ENCODE results near the gene EZR. TPM values are rescaled to one million over a fixed set of nuclear protein-coding genes. Genes with fewer than 3 reads are reported as not detected.

The EZR gene
- total and polyA plus RNA-seq, 9 of the 15 experiments (the other 6 are each of a cell fraction or from before 2014, with no cell fraction given), result 36.5 to 162 (median 104) TPM

DNA sequence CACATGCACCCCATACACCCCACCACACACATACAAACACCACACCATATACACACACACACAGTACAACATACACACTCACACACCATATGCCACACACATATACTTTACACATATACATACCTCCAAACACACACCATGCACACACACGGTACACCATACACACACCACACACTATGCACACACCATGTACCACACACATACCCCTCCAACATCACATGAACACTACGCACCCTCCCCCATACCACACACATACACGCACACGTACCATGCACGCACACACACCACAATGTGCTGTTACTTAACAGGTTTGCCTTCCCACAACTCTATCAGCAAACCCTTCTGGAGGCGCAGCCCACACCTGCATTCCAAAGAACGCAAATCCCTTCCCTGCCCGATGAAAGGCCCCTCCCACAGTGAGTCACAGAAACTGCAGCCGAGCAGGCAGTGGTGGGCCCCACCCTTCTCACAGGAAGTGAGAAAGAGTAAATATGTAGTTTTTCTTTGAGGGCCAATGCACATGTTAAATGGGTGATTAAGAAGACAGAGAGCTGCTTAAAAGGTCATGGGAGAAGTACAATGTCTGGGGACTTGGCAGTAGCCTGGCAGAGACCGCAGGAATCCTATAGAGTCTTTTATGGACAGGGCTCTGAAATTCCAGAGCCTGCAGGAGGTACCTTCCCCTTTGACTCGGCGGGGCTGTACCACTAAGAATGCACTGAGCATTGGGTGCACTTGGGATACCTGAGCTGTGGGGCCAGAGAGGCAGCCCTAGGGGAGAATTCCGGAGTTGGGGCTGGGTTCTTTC is 34.1 kb upstream of the EZR start (continued):
- TF ChIP-seq, protein P1, sequence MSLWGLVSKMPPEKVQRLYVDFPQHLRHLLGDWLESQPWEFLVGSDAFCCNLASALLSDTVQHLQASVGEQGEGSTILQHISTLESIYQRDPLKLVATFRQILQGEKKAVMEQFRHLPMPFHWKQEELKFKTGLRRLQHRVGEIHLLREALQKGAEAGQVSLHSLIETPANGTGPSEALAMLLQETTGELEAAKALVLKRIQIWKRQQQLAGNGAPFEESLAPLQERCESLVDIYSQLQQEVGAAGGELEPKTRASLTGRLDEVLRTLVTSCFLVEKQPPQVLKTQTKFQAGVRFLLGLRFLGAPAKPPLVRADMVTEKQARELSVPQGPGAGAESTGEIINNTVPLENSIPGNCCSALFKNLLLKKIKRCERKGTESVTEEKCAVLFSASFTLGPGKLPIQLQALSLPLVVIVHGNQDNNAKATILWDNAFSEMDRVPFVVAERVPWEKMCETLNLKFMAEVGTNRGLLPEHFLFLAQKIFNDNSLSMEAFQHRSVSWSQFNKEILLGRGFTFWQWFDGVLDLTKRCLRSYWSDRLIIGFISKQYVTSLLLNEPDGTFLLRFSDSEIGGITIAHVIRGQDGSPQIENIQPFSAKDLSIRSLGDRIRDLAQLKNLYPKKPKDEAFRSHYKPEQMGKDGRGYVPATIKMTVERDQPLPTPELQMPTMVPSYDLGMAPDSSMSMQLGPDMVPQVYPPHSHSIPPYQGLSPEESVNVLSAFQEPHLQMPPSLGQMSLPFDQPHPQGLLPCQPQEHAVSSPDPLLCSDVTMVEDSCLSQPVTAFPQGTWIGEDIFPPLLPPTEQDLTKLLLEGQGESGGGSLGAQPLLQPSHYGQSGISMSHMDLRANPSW (CRISPR knock-in tag; IDR thresholded peaks at IDR 0.05), result 0 out of 2 replicates have a peak, but pooled peaks have one; percentile 37
- TF ChIP-seq C11orf30 (IDR thresholded peaks at IDR 0.05; ENCODE audit: low read depth), result peak; percentile 51
- peak; percentile 98 for TF ChIP-seq GATAD2A (IDR thresholded peaks at IDR 0.05)
- peak; percentile 99 for TF ChIP-seq THRAP3 (IDR thresholded peaks at IDR 0.05; ENCODE audit: borderline replicate concordance)
- no peak for TF ChIP-seq NFXL1 (CRISPR knock-in tag; IDR thresholded peaks at IDR 0.05)
- TF ChIP-seq, protein P2, sequence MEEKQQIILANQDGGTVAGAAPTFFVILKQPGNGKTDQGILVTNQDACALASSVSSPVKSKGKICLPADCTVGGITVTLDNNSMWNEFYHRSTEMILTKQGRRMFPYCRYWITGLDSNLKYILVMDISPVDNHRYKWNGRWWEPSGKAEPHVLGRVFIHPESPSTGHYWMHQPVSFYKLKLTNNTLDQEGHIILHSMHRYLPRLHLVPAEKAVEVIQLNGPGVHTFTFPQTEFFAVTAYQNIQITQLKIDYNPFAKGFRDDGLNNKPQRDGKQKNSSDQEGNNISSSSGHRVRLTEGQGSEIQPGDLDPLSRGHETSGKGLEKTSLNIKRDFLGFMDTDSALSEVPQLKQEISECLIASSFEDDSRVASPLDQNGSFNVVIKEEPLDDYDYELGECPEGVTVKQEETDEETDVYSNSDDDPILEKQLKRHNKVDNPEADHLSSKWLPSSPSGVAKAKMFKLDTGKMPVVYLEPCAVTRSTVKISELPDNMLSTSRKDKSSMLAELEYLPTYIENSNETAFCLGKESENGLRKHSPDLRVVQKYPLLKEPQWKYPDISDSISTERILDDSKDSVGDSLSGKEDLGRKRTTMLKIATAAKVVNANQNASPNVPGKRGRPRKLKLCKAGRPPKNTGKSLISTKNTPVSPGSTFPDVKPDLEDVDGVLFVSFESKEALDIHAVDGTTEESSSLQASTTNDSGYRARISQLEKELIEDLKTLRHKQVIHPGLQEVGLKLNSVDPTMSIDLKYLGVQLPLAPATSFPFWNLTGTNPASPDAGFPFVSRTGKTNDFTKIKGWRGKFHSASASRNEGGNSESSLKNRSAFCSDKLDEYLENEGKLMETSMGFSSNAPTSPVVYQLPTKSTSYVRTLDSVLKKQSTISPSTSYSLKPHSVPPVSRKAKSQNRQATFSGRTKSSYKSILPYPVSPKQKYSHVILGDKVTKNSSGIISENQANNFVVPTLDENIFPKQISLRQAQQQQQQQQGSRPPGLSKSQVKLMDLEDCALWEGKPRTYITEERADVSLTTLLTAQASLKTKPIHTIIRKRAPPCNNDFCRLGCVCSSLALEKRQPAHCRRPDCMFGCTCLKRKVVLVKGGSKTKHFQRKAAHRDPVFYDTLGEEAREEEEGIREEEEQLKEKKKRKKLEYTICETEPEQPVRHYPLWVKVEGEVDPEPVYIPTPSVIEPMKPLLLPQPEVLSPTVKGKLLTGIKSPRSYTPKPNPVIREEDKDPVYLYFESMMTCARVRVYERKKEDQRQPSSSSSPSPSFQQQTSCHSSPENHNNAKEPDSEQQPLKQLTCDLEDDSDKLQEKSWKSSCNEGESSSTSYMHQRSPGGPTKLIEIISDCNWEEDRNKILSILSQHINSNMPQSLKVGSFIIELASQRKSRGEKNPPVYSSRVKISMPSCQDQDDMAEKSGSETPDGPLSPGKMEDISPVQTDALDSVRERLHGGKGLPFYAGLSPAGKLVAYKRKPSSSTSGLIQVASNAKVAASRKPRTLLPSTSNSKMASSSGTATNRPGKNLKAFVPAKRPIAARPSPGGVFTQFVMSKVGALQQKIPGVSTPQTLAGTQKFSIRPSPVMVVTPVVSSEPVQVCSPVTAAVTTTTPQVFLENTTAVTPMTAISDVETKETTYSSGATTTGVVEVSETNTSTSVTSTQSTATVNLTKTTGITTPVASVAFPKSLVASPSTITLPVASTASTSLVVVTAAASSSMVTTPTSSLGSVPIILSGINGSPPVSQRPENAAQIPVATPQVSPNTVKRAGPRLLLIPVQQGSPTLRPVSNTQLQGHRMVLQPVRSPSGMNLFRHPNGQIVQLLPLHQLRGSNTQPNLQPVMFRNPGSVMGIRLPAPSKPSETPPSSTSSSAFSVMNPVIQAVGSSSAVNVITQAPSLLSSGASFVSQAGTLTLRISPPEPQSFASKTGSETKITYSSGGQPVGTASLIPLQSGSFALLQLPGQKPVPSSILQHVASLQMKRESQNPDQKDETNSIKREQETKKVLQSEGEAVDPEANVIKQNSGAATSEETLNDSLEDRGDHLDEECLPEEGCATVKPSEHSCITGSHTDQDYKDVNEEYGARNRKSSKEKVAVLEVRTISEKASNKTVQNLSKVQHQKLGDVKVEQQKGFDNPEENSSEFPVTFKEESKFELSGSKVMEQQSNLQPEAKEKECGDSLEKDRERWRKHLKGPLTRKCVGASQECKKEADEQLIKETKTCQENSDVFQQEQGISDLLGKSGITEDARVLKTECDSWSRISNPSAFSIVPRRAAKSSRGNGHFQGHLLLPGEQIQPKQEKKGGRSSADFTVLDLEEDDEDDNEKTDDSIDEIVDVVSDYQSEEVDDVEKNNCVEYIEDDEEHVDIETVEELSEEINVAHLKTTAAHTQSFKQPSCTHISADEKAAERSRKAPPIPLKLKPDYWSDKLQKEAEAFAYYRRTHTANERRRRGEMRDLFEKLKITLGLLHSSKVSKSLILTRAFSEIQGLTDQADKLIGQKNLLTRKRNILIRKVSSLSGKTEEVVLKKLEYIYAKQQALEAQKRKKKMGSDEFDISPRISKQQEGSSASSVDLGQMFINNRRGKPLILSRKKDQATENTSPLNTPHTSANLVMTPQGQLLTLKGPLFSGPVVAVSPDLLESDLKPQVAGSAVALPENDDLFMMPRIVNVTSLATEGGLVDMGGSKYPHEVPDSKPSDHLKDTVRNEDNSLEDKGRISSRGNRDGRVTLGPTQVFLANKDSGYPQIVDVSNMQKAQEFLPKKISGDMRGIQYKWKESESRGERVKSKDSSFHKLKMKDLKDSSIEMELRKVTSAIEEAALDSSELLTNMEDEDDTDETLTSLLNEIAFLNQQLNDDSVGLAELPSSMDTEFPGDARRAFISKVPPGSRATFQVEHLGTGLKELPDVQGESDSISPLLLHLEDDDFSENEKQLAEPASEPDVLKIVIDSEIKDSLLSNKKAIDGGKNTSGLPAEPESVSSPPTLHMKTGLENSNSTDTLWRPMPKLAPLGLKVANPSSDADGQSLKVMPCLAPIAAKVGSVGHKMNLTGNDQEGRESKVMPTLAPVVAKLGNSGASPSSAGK (IDR thresholded peaks at IDR 0.05), result peak; percentile 93
- TF ChIP-seq ELF1 (tag; IDR thresholded peaks at IDR 0.05), result peak; percentile 75
- TF ChIP-seq, protein P3, sequence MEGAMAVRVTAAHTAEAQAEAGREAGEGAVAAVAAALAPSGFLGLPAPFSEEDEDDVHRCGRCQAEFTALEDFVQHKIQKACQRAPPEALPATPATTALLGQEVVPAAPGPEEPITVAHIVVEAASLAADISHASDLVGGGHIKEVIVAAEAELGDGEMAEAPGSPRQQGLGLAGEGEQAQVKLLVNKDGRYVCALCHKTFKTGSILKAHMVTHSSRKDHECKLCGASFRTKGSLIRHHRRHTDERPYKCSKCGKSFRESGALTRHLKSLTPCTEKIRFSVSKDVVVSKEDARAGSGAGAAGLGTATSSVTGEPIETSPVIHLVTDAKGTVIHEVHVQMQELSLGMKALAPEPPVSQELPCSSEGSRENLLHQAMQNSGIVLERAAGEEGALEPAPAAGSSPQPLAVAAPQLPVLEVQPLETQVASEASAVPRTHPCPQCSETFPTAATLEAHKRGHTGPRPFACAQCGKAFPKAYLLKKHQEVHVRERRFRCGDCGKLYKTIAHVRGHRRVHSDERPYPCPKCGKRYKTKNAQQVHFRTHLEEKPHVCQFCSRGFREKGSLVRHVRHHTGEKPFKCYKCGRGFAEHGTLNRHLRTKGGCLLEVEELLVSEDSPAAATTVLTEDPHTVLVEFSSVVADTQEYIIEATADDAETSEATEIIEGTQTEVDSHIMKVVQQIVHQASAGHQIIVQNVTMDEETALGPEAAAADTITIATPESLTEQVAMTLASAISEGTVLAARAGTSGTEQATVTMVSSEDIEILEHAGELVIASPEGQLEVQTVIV (CRISPR knock-in tag; IDR thresholded peaks at IDR 0.05; ENCODE audit: borderline replicate concordance), result no peak
- TF ChIP-seq ZNF507 (tag; conservative IDR thresholded peaks at IDR 0.05), result no peak
- peak; percentile 74 for TF ChIP-seq NR2C1 (IDR thresholded peaks at IDR 0.05)
- no peak for TF ChIP-seq NR2C1 (tag; IDR thresholded peaks at IDR 0.05)
